Mammary epithelial cell (primary cell): ENCODE measurements around the gene MAP2K3.

Experiments used
- CTCF ChIP-seq, 2 donors: IDR thresholded peaks in 1 of 2; conservative IDR thresholded peaks in 1 of 2; 2 replicates each; pipeline ENCODE4 v1.5.1; 2011 to 2012; ENCODE audit warnings: inconsistent platforms in 2 of 2, low read length in 2 of 2, mild to moderate bottlenecking in 2 of 2, control low read depth in 1 of 2, low read depth in 1 of 2; ENCODE audit not compliant: insufficient read depth in 1 of 2; ENCODE audit errors: extremely low read depth in 1 of 2
- EZH2 ChIP-seq: IDR thresholded peaks from 2 replicates; pipeline ENCODE4 v1.6.1; 2012; ENCODE audit warnings: low read length, inconsistent platforms, borderline replicate concordance

GRCh38 chr17:21313320-21313719, 28.8 kb downstream of the MAP2K3 start:
- no peak for TF ChIP-seq CTCF (conservative IDR thresholded peaks at IDR 0.05 in 1 of 2, IDR thresholded peaks at IDR 0.05 in 1 of 2; ENCODE audit: extremely low read depth in 1 of 2, insufficient read depth in 1 of 2, low read depth in 1 of 2, low read length in 2 of 2)
- TF ChIP-seq EZH2, result no peak
